BLaER1 treated with 17β-estradiol and CSF1 and Interleukin-3, amounts not matched to agents 10 nM and 100 nM (cell line): ENCODE results near the gene CHD9NB.
A peak's percentile ranks its signal among the peaks of the same experiment; 100 is the strongest.

Experiments used
- H3K27ac ChIP-seq, 11 experiments: shearing (Covaris generic); formaldehyde crosslinking; 2 replicates each; pipeline ENCODE4 v1.8.1; 2022
- H3K27me3 ChIP-seq, 11 experiments: shearing (Covaris generic); formaldehyde crosslinking; 2 replicates each; pipeline ENCODE4 v1.8.1; 2022
- H3K36me3 ChIP-seq, 11 experiments: shearing (Covaris generic); formaldehyde crosslinking; 2 replicates each; pipeline ENCODE4 v1.8.1; 2022
- H3K4me1 ChIP-seq, 10 experiments: shearing (Covaris generic); formaldehyde crosslinking; 2 replicates each; pipeline ENCODE4 v1.8.1; 2022
- H3K4me2 ChIP-seq, 11 experiments: shearing (Covaris generic); formaldehyde crosslinking; 2 replicates each; pipeline ENCODE4 v1.8.1; 2022
- H3K4me3 ChIP-seq, 10 experiments: shearing (Covaris generic); formaldehyde crosslinking; 2 replicates each; pipeline ENCODE4 v1.8.1; 2022
- H3K9ac ChIP-seq, 11 experiments: shearing (Covaris generic); formaldehyde crosslinking; 2 replicates each; pipeline ENCODE4 v1.8.1; 2022
- H3K9me3 ChIP-seq, 11 experiments: shearing (Covaris generic); formaldehyde crosslinking; replicated peaks in 1 of 11; 2 replicates each; pipeline ENCODE4 v1.8.1; 2022
- H4K20me1 ChIP-seq, 11 experiments: shearing (Covaris generic); formaldehyde crosslinking; 2 replicates each; pipeline ENCODE4 v1.8.1; 2022
- Cebpa-rat ChIP-seq, 11 experiments: shearing (Covaris generic); IDR thresholded peaks; 2 replicates each; pipeline ENCODE4 v1.8.1; 2022

CHD9NB gene

DNA sequence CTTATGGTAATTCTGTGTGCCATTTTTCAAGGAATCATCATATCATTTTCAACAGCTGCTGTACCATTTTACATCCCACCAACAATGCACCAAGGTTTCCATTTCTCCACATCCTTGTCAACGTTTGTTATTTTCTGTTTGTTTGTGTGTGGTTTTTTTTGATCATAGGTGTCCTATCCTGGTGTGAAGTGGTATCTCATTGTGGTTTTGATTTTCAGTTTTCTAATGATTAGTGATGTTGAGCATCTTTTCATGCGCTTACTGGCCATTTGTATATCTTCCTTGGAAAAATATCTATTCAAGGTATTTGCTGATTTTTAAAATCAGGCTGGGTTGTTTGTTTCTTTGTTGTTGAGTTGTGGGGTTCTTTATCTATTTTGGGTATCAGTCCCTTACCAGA lies 17.1 kb upstream of the CHD9NB start:
- H3K4me3 ChIP-seq, result no peak overlapping the region
- H3K27ac ChIP-seq, result peak overlapping the region in 5 of 11 experiments; percentile 64 to 83 (median 80); a peak in 6 of 22 replicates
- H3K9me3 ChIP-seq, result peaks cover 17 to 20% (median 19%) of the 10 kb centered on the region in 11 experiments
- H3K9ac ChIP-seq, result no peak overlapping the region
- peaks cover 7 to 58% (median 39%) of the 10 kb centered on the region in 11 experiments; a peak in 21 of 22 replicates for H3K36me3 ChIP-seq
- H4K20me1 ChIP-seq, result peaks cover 0 to 15% (median 0%) of the 10 kb centered on the region in 11 experiments; a peak in 5 of 22 replicates
- TF ChIP-seq Cebpa-rat (IDR thresholded peaks at IDR 0.05), result no peak
- peaks cover 52 to 77% (median 71%) of the 10 kb centered on the region in 10 experiments for H3K4me1 ChIP-seq
- H3K27me3 ChIP-seq, result no peaks in the 10 kb centered on the region
- peak overlapping the region; percentile 4 to 97 (median 86); a peak in 14 of 22 replicates for H3K4me2 ChIP-seq

DNA sequence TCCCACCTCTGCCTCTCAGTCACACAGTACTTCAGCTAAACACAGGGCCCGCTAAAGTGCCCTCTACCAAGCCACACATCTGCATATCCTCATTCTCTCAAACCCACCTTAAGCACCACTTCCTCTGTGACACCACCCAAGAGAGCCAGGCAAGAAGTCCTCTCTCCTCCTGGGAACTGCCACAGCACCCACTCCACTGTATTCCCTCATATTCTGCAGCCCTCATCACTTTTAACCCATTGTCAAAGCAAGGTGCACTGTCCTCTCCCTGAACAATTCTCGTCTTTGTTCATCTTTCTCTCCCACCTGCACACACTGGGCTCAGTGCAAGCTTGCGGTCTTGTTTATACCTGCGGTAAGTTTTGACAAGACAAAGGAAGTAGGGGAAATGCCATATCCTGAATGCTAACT lies 15.7 kb upstream of the CHD9NB start:
- Histone ChIP-seq H3K27me3 (no peaks in the 10 kb centered on the region), H3K9ac (no peak overlapping the region), H3K27ac (no peak overlapping the region), H3K4me1 (peaks cover 66 to 89% (median 84%) of the 10 kb centered on the region in 10 experiments), H3K36me3 (peaks cover 5 to 45% (median 28%) of the 10 kb centered on the region in 11 experiments; a peak in 18 of 22 replicates), H3K9me3 (peaks cover 4 to 7% (median 5%) of the 10 kb centered on the region in 11 experiments; a peak in 17 of 22 replicates), H3K4me2 (peak overlapping the region; percentile 2 to 62 (median 46); a peak in 21 of 22 replicates), H3K4me3 (no peak overlapping the region), H4K20me1 (peaks cover 0 to 27% (median 4%) of the 10 kb centered on the region in 11 experiments; a peak in 9 of 22 replicates)
- no peak for TF ChIP-seq Cebpa-rat (IDR thresholded peaks at IDR 0.05)

DNA sequence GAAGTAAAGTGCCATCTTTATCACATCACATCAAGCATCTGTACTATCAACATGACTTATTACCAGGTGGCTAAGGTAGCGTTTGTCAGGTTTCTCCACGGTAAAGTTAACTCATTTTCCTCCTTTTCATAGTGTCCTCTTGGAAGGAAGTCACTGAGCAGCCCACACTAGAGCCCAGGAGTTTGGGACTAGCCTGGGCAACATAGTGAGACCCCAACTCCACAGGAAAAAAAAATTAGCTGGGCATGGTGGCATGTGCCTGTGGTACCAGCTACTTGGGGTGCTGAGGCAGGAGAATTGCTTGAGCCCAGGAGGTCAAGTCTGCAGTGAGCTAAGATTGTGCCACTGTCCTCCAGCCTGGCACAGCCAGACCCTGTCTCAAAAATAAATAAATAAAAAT lies 15.0 kb upstream of the CHD9NB start:
- peaks cover 70 to 93% (median 83%) of the 10 kb centered on the region in 10 experiments for H3K4me1 ChIP-seq
- no peak overlapping the region for H3K27ac ChIP-seq
- TF ChIP-seq Cebpa-rat (IDR thresholded peaks at IDR 0.05), result no peak
- H3K9ac ChIP-seq, result no peak overlapping the region
- no peak overlapping the region for H3K4me3 ChIP-seq
- H3K36me3 ChIP-seq, result peaks cover 4 to 41% (median 24%) of the 10 kb centered on the region in 11 experiments; a peak in 17 of 22 replicates
- no peaks in the 10 kb centered on the region for H3K9me3 ChIP-seq
- H3K4me2 ChIP-seq, result peak overlapping the region in 9 of 11 experiments; percentile 2 to 62 (median 47); a peak in 15 of 22 replicates
- no peaks in the 10 kb centered on the region for H3K27me3 ChIP-seq
- H4K20me1 ChIP-seq, result peaks cover 0 to 27% (median 4%) of the 10 kb centered on the region in 11 experiments; a peak in 9 of 22 replicates

DNA sequence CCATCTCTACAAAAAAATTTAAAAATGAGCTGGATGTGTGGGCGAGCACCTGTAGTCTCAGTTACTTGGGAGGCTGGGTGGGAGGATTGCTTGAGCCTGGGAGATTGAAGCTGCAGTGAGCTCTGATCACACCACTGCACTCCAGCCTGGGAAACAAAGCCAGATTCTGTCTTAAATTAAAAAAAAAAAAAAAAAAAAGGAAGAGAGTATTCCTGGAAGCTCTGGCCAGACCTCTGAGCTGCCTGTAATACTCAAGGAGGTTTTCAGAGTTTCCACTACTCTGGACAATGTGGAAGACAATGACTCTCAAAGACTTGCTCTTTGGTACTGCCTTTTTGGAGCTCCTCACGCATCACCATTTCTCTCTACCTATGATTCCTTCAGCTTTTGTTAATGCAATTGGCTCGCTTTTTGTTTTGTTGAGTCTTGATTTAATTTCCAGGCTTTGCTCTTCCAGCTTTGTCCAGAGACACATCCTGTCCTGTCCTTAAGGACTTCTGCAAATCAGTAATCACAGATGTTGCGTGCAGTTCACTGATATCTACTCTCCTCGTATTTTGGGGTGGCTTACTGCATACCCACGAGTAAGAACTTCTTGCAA lies 12.9 kb upstream of the CHD9NB start:
- Histone ChIP-seq H3K4me1 (peaks cover 71 to 92% (median 81%) of the 10 kb centered on the region in 10 experiments), H3K36me3 (peaks cover 4 to 45% (median 24%) of the 10 kb centered on the region in 11 experiments; a peak in 17 of 22 replicates), H3K4me2 (peak overlapping the region; percentile 23 to 75 (median 56)), H3K9ac (peak overlapping the region in 5 of 11 experiments; percentile 0 to 57 (median 22); a peak in 4 of 22 replicates), H3K27ac (peak overlapping the region in 4 of 11 experiments; percentile 10 to 53 (median 15); a peak in 4 of 22 replicates), H3K9me3 (no peaks in the 10 kb centered on the region), H4K20me1 (peaks cover 0 to 31% (median 14%) of the 10 kb centered on the region in 11 experiments; a peak in 13 of 22 replicates), H3K4me3 (no peak overlapping the region), H3K27me3 (no peaks in the 10 kb centered on the region)
- no peak for TF ChIP-seq Cebpa-rat (IDR thresholded peaks at IDR 0.05)

DNA sequence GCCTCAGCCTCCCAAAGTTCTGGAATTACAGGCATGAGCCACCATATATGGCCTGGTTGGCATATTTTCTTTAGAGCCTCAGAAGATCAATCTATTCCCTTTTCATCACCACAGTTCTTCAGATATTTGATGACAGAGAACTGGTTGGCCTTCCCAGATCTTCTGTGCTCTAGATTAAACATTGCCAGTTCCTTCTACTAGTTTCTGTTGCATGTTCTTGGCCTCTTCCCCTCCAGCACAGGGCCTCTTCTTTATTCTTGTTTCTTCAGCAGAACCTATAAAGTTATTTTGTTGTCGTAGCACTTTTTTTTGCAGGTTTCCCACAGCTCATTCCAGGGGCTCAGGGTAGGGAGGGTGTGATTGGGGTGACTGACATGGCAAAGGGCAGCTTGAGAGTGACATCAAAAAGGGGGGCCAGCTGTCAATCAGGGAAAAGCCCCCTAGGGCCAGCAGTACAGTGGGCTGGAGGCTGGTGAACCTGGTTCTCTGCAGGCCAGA lies 11.4 kb upstream of the CHD9NB start:
- no peaks in the 10 kb centered on the region for H3K27me3 ChIP-seq
- H3K4me1 ChIP-seq, result peaks cover 64 to 78% (median 73%) of the 10 kb centered on the region in 10 experiments
- peaks cover 0 to 33% (median 14%) of the 10 kb centered on the region in 11 experiments; a peak in 13 of 22 replicates for H4K20me1 ChIP-seq
- peak overlapping the region in 7 of 11 experiments; percentile 10 to 43 (median 20); a peak in 5 of 22 replicates for H3K27ac ChIP-seq
- H3K9me3 ChIP-seq, result no peaks in the 10 kb centered on the region
- peaks cover 3 to 39% (median 23%) of the 10 kb centered on the region in 11 experiments; a peak in 18 of 22 replicates for H3K36me3 ChIP-seq
- H3K4me2 ChIP-seq, result peak overlapping the region; percentile 23 to 75 (median 56)
- peak overlapping the region in 1 of 11 experiments; percentile 27; a peak in 1 of 22 replicates for H3K9ac ChIP-seq
- H3K4me3 ChIP-seq, result no peak overlapping the region
- no peak for TF ChIP-seq Cebpa-rat (IDR thresholded peaks at IDR 0.05)

DNA sequence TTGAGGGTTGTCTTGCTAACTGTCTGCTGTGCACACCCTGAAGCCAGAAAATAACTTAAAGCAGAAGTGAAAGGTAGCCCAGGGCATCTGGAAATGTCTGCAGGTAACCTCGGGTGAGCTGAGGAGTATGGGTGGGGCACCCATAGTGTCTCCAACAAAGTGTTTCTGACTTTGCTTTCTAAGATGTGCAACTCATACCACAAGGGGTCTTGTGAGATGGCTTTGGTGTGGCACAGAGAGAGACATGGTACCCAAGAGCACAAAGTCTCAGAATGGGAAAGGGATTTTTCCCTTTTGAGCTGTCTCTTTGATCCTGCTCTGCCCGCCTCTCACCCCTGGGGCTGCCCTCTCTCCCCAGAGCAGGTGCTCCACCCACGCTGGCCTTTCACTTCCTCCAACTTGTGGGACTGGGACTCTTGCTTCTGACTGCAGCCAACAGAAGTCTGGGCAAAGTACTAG lies 9.0 kb upstream of the CHD9NB start:
- H3K4me1 ChIP-seq, result peaks cover 73 to 87% (median 80%) of the 10 kb centered on the region in 10 experiments
- no peak overlapping the region for H3K4me3 ChIP-seq
- H3K27me3 ChIP-seq, result no peaks in the 10 kb centered on the region
- TF ChIP-seq Cebpa-rat (IDR thresholded peaks at IDR 0.05), result no peak
- peaks cover 0 to 19% (median 6%) of the 10 kb centered on the region in 11 experiments; a peak in 10 of 22 replicates for H3K36me3 ChIP-seq
- H3K9me3 ChIP-seq, result no peaks in the 10 kb centered on the region
- H4K20me1 ChIP-seq, result peaks cover 0 to 40% (median 16%) of the 10 kb centered on the region in 11 experiments; a peak in 13 of 22 replicates
- H3K27ac ChIP-seq, result peak overlapping the region in 4 of 11 experiments; percentile 20 to 48 (median 38); a peak in 7 of 22 replicates
- H3K4me2 ChIP-seq, result peak overlapping the region; percentile 47 to 85 (median 62)
- H3K9ac ChIP-seq, result no peak overlapping the region

DNA sequence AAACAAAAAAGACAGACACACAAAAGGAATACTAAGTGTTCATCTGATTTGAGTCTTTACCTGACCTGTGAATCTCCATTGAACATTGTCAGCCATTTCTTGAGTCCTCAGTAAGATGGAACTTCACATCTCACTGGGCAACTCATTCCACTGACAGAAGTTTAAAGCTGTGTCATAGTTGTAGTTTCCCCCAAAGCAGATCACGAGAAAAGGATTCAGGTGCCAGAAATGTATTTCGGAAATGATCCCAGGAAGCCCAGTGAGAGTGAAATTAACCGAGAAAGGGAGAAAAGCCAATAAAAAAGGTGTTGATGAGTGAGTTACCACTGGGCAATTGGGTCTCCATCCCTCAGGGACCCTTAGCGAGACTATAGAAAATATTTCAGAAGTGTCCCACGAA lies 8.6 kb upstream of the CHD9NB start:
- Histone ChIP-seq H3K9ac (no peak overlapping the region), H3K4me1 (peaks cover 74 to 89% (median 83%) of the 10 kb centered on the region in 10 experiments), H3K9me3 (no peaks in the 10 kb centered on the region), H3K4me3 (no peak overlapping the region), H4K20me1 (peaks cover 0 to 40% (median 16%) of the 10 kb centered on the region in 11 experiments; a peak in 13 of 22 replicates), H3K36me3 (peaks cover 0 to 14% (median 4%) of the 10 kb centered on the region in 11 experiments; a peak in 8 of 22 replicates), H3K4me2 (peak overlapping the region; percentile 47 to 85 (median 62)), H3K27ac (peak overlapping the region in 3 of 11 experiments; percentile 37 to 48 (median 40); a peak in 6 of 22 replicates), H3K27me3 (no peaks in the 10 kb centered on the region)
- TF ChIP-seq Cebpa-rat (IDR thresholded peaks at IDR 0.05), result no peak

DNA sequence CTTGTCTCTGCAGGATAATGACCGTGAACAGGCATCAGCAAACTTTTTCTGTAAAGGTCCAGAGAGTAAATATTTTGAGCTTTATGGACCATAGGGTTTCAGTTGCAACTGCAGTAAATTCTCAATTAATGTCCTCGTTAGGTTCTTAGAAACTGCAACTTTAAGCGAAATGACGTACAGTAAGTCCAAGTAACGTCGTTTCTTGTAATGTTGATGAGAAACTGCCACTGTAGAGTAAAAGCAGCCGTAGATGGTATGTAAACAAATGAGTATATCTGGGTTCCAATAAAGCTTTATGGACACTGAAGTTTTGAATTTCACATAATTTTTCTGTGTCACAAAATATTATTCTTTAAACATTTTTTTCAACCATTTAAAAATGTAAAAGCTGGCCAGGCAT lies 7.0 kb upstream of the CHD9NB start:
- Histone ChIP-seq H3K27me3 (no peaks in the 10 kb centered on the region), H3K4me1 (peaks cover 65 to 84% (median 77%) of the 10 kb centered on the region in 10 experiments)
- TF ChIP-seq Cebpa-rat (IDR thresholded peaks at IDR 0.05), result no peak

More for the DNA sequence above, 7.0 kb upstream of the CHD9NB start:
- Histone ChIP-seq H3K9ac (no peak overlapping the region), H3K4me3 (no peak overlapping the region), H3K9me3 (no peaks in the 10 kb centered on the region), H4K20me1 (peaks cover 0 to 24% (median 16%) of the 10 kb centered on the region in 11 experiments; a peak in 13 of 22 replicates), H3K27ac (no peak overlapping the region), H3K36me3 (peaks cover 0 to 6% (median 0%) of the 10 kb centered on the region in 11 experiments; a peak in 3 of 22 replicates), H3K4me2 (no peak overlapping the region)
